GM21367 (cell line): Measurements from ENCODE around the gene ABT1.
"Not testable (repeated sequence)": the region's sequence is repeated elsewhere in the genome, so short reads cannot be mapped to it uniquely, and the experiment has no call there.

Experiments
- ATAC-seq: cut with Tn5 transposase; IDR thresholded peaks from one replicate; pipeline ENCODE4 v1.9.1; 2021; ENCODE audit not compliant: unreplicated experiment

Gene ABT1

DNA sequence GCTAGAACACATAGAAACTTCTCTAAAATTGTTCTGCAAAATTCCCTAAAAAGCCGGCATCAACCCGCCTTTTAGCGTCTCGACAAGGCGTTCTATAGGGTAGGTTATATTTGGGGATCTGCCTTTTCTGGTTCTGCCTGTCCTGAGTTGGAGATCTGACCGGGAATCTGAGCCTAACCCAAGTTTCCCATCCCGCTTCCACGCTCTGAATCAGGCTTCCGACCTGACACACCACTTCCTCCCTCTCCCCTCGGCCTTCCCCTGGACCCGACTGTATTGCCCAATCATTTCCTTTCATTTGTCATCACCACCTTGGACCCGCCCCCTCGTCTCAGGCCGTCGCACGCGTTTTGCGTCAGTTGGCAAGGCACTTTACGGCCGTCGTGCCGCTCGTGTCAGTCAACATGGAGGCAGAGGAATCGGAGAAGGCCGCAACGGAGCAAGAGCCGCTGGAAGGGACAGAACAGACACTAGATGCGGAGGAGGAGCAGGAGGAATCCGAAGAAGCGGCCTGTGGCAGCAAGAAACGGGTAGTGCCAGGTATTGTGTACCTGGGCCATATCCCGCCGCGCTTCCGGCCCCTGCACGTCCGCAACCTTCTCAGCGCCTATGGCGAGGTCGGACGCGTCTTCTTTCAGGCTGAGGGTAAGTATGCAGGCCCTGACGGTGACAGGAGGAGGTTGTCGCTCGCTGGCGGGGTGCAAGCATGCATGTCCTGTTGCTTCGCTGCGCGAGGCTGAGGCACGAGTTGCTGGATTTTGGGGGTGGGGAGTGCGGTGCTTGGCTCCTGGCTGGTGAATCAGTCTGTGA lies at the start of gene ABT1:
TSS of gene ABT1 (plus strand) at position 375 of the 810 bp plus-strand sequence. CDS start at position 405, 30 bp downstream.
- ATAC-seq, result peak; percentile 53

DNA sequence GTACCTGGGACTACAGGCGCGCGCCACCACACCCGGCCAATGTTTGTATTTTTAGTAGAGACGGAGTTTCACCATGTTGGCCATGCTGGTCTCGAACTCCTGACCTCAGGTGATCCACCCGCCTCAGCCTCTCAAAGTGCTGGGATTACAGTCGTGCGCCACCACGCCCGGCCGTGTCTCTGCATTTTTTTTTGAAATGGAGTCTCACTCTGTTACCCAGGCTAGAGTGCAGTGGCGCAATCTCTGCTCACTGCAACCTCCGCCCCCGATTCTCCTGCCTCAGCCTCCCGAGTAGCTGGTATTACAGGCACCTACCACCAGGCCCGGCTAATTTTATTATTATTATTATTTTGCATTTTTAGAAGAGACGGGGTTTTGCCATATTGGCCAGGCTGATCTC lies 49.4 kb upstream of the ABT1 start:
- not testable (repeated sequence) for ATAC-seq

DNA sequence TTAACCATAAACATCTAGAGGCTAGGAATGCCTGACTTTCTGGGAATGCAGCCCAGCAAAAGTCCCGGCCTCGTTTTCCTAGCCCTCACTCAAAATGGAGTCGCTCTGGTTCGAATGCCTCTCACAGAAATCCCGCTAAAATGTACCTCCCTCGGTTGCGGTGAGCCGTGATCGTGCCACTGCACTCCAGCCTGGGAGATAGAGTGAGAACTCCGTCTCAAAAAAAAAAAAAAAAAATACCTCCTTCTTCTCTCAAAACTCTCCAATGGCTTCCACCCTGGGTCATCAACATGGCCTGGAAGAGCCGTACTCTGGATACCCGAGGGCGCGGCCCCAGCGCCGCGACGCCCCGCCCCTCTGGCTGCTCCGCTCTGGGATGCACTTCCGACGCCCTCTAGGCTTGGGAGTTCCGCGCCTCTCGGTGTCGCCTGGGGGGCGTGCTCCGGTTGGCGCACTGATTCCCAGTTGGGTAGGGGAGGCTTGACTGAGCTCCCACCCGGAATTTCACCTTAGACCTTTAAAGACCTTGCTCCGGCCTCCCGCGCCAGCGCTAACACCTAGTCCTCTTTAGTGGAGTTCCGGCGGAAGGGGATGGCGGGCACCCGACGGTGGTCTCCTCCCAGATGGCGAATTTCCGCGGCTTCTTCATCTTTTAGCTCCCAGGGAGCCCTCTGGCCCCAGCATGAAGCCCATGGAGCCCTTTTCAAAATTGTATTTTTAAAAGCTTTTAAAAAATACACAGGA lies 46.3 kb upstream of the ABT1 start:
- ATAC-seq, result no peak

GRCh38 chr6:26552205-26552604 lies 44.5 kb upstream of the ABT1 start:
- no peak for ATAC-seq

GRCh38 chr6:26552640-26553188 lies 44.0 kb upstream of the ABT1 start:
- no peak for ATAC-seq

GRCh38 chr6:26553264-26553634 lies 43.5 kb upstream of the ABT1 start:
- ATAC-seq, result peak; percentile 43

GRCh38 chr6:26553635-26554446 lies 42.9 kb upstream of the ABT1 start:
- peak; percentile 32 for ATAC-seq

DNA sequence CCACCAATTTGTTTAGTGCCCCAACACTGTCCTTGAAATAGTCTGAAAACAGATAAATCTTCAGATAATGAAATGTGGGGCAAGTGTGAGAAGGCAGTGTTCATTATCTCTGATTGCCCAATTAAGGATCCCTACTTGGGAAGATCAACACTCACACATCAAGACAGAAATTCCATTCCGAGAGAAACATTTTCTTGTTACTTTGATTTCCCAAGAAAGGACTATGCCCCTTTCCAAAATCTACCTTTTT lies 42.4 kb upstream of the ABT1 start:
- ATAC-seq, result no peak

DNA sequence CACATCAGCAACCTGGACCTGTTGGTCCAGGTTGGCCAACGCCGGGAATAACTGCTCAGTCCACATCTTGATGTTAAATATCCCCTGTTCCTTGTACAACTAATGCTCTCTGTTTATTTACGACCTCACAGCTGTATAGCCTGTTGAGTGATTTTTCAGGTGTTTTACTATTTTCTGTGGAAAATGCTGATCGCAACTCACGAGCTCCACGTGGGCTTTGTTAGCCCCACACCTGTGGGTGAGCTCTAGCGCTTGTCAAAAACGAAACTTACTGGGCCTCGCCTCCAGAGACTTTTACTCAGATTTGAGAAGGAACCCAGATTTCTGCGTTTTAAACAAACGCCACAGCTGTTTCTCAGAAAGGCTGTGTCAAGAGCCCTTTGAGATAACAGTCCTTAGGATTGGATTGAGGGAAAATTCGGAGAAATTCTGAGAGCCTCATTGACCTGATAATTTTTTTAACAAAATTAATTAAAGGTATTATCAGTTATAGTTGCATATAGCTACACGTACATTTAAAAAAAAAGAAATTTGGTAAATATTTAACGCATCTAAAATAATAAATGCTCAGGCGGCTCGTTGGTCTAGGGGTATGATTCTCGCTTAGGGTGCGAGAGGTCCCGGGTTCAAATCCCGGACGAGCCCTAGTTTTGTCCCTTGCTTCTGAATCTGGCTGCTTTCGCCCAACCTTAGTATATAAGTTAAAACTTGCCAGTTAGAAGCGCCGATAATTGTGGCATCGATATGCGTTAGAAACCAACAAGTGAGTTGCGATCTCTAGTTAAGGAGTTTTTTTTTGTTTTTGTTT lies 41.9 kb upstream of the ABT1 start:
- no peak for ATAC-seq

DNA sequence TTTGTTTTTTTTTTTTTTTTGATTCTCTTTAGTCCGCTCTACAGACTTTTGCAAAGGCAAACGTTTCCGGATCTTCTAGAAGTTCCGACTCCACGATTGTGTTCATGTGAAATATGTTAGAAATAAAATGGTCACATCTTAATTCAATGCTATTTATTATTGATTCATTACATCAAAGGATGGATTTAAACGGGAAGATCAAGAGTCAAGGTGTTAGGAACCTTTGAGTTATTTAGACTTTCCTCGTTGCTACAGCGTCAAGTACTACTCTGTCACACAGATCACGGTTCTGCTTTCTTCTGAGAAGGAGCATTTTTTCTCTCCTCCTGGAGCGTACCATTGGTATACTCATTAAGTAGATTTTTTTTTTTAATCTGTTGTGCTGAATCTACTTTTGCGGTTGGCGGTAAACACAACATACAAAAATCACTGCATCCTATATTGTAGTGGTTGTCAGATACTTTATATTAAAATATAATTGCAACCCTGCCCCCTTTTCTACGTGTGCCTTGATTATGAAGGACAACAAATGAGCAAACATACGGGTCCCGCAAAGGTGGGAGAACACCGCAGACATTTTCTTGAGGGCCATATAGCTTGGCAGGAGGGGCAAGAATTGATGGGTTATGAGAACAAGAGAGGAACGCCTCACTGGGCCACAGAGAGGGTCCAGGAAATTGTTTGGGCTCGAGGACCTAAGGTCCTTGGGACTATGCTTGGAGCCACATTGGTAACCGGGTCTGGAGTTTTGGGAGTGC lies 41.1 kb upstream of the ABT1 start:
- ATAC-seq, result no peak

DNA sequence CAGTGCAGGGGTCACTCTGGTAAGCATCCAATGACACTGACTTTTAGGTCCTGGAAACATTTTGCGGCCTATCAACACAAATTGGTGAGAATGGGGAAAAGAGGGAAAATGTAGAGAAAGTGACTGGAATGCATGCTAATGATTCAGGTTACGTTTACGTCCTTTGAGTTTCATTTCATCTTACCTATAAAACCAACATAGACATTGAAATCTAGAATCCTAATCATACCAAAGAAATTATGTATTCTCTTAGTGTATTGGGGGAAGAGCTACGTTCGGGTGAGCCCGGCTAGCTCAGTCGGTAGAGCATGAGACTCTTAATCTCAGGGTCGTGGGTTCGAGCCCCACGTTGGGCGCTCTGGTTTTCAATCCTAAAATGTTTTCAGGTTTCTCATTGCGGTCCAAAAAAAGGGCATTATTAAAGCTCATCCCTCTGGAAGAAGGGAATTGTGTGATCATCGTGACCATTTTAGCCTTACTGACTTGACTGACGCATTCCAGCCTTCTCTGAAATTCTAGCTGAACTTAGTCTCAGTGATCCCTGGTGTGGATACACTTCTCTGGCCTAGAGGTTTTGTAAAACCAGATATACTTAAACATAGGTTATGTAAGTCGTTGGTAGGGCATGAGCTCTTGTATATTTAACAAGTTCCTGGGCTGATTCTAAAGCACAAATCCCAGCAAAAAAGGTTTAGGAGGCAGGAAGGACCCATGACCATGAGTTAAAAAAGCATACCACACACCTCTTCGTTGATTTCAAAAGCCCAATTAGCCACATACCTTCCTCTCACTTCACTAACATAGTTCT lies 40.3 kb upstream of the ABT1 start:
- ATAC-seq, result no peak

GRCh38 chr6:26561533-26562466 lies 35.0 kb upstream of the ABT1 start:
- ATAC-seq, result no peak

DNA sequence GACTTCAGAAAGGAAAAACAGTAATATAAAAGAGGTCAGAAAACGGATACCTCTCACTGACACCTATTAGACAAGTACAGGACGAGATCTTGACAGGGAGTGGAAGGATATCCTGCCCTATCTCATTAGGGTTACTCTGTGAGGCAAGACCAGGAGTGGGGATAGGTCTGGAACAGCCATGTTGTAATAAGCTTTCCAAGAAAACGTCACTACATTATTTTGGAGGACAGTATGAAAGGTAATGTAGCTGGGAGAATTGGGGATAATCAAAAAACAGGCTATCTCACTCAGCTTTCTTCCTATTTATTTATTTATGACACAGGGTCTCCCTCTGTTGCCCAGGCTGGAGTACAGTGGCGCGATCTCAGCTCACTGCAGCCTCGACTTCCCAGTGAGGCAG lies 33.3 kb upstream of the ABT1 start:
- ATAC-seq, result no peak

DNA sequence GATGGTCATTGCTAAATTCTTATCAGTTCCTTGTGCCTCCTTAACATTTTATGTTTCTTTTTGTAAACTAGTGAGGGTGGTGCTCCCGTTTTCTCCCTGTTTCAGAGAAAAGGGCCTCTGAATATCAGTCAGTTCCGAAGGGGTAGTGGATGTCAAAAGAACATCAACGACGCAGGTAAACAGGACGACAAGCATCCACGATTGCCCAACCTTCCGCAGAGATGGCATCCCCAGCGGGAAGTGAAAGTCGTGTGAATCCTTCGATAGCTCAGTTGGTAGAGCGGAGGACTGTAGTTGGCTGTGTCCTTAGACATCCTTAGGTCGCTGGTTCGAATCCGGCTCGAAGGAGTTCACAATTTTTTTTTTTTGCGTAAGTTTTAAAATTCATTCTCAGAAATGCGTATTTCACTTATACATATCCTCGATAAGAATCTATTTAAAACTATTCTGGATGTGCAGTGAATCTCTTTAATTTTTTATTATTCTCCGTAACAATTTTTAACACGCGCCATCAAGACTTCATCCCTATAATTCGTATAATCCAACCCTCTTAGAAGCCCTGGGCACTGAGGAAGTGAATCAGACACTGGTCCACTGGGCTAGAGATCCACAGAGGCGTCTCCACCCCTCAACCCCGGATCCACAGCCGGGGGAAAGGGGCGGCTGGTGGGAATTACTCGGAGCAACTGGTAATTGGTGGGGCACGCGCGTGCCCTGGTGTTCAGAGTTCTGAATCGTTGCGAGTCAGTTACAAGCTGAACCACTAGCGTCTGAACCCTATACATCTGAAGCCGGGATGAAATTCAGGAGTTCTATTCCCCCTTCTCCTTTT lies 27.9 kb upstream of the ABT1 start:
- peak; percentile 68 for ATAC-seq

GRCh38 chr6:26569433-26569764 lies 27.4 kb upstream of the ABT1 start:
- no peak for ATAC-seq

GRCh38 chr6:26570027-26570809 lies 26.5 kb upstream of the ABT1 start:
- no peak for ATAC-seq
